Hair follicle dermal papilla cell (primary cell): ENCODE data around the gene MAP1B. TPM values are rescaled to one million over a fixed set of nuclear protein-coding genes. Genes with fewer than 3 reads are reported as not detected.

ENCODE experiments used
- small RNA-seq: library from RNA; depleted of rRNA; stranded (forward); fragments of <200 nt; gene quantifications from one replicate; pipeline ENCODE3, GENCODE V24; 2012
- total RNA-seq: library from RNA; depleted of rRNA; stranded (reverse); fragments of >200 nt; gene quantifications from 2 replicates; pipeline ENCODE4 v1.2.3, GENCODE V29; 2012

The MAP1B gene
- total RNA-seq, result 180 and 226 TPM in 2 replicates

GRCh38 chr5:72107131-72107900, at the start of gene MAP1B:
TSS of gene MAP1B (plus strand) at chr5:72107475. CDS start at chr5:72107532, 57 bp downstream.

Small RNA genes lying within 50 kb of the gene (small RNA-seq; reads per million reads assigned to genes)
- gene MIR4803, result 2.0 reads per million, percentile 47 among the genes with 10 or more reads in this experiment

Other genes starting within 250 kb of the MAP1B start
- 82.0 and 91.0 TPM in 2 replicates for gene MRPS27, start 212.8 kb downstream of the MAP1B start, total RNA-seq
- 11.5 TPM in 2 replicates for gene PTCD2, start 212.9 kb downstream of the MAP1B start, total RNA-seq